GM12878 (cell line): ENCODE measurements around the gene SGMS1.

ENCODE experiments used
- CTCF ChIP-seq, 3 experiments: IDR thresholded peaks in 2 of 3; conservative IDR thresholded peaks in 1 of 3; 2 replicates each; pipeline ENCODE4 v1.5.1; 2011; ENCODE audit warnings: low read depth in 3 of 3, low read length in 3 of 3, mild to moderate bottlenecking in 3 of 3, control low read depth in 2 of 3, moderate library complexity in 2 of 3, inconsistent platforms in 1 of 3, mixed read lengths in 1 of 3; ENCODE audit not compliant: control insufficient read depth in 2 of 3, insufficient read depth in 1 of 3; ENCODE audit errors: extremely low read depth in 1 of 3
- EZH2 ChIP-seq: IDR thresholded peaks from 2 replicates; pipeline ENCODE4 v1.6.1; 2012; ENCODE audit warnings: low read depth, mild to moderate bottlenecking, control low read depth, inconsistent platforms, low read length, borderline replicate concordance; ENCODE audit not compliant: control insufficient read depth
- NBN ChIP-seq: fragments of 450-650 bp; IDR thresholded peaks from 2 replicates; pipeline ENCODE4 v1.6.1; 2016
- NFIC ChIP-seq: IDR thresholded peaks from 2 replicates; pipeline ENCODE4 v1.6.1; 2012; ENCODE audit warnings: low read depth, mild to moderate bottlenecking, inconsistent platforms, low read length, moderate library complexity
- NR2C1 ChIP-seq: fragments of 450-650 bp; IDR thresholded peaks from 2 replicates; pipeline ENCODE4 v1.6.1; 2017; ENCODE audit warnings: antibody characterized with exemption, mild to moderate bottlenecking, moderate library complexity
- SREBF1 ChIP-seq: IDR thresholded peaks from 2 replicates; pipeline ENCODE4 v1.6.1; 2012; ENCODE audit warnings: mild to moderate bottlenecking, low read length

GRCh38 chr10:50407076-50407801 lies 216.5 kb downstream of the SGMS1 start:
- no peak for TF ChIP-seq EZH2
- no peak for TF ChIP-seq NBN
- TF ChIP-seq CTCF (IDR thresholded peaks at IDR 0.05 in 2 of 3, conservative IDR thresholded peaks at IDR 0.05 in 1 of 3; ENCODE audit: control insufficient read depth in 2 of 3, extremely low read depth in 1 of 3, insufficient read depth in 1 of 3, low read depth in 3 of 3, low read length in 3 of 3), result no peak
- TF ChIP-seq NR2C1, result no peak
- no peak for TF ChIP-seq SREBF1
- TF ChIP-seq NFIC, result no peak
